GM18951 (cell line): ENCODE data around the gene CNTNAP2.
"Not testable (repeated sequence)": the region's sequence is repeated elsewhere in the genome, so short reads cannot be mapped to it uniquely, and the experiment has no call there.

ENCODE experiments used
- POLR2A ChIP-seq: IDR thresholded peaks from 4 replicates; pipeline ENCODE4 v1.6.1; 2011; ENCODE audit warnings: mild to moderate bottlenecking; ENCODE audit not compliant: insufficient read length, insufficient read depth; ENCODE audit errors: extremely low read depth
- in situ Hi-C: fragments of 300-500 bp; cut with MboI; formaldehyde crosslinking; loops from one replicate; pipeline ENCODE4 v1.12.0; 2022; ENCODE audit warnings: low sequenced_read_pairs, mixed read lengths, inconsistent platforms; ENCODE audit not compliant: unreplicated experiment

CNTNAP2 gene

DNA sequence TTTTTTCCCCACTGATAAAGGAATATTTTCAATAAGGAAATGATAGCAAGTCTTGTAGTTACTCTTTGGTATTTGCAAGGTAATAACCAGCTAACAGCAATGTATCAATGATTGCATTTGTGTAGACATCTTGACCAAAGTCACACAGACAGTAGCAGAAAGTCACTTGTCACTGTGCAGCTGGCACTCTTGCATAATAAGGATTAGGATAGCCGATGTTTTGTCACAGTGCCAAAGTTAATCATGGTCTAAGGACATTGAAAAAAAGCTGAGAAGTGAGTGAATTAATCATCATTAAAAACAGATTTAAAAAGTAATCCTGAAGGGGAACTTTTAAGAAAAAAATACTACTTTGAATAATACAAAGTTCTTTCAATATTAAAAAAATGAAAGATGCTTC, 1639.7 kb downstream of the CNTNAP2 start:
- no peak for TF ChIP-seq POLR2A
- in situ Hi-C loops: no loop called here

DNA sequence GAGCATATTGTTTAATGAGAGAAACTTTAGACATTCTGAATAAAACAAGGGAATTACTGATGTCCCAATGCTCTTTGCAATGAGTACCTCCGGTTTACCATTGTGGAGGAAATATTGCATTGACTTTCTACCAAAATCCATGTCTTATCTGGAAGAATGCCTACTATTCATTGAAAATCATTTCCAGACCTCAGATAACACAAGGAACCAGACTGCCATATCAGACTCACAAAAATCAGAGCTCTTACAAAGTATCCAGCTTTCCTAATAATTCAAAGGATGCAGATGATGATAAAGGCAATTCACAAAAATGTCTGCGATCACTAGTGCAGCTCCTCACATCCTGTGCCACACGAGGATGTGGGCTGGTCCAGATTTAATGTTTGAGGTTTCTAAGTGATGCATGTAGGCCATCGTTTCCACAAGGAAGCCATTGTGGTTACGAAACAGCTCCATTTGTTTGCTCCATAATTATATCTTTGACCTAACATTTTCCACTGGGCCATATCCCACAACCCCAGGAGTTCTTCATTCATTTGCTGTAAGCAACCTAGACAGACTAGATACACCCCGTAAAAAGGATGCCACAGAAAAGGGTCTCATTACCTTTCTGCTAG, 1642.8 kb downstream of the CNTNAP2 start:
- in situ Hi-C loops: no loop called here
- TF ChIP-seq POLR2A: no peak

DNA sequence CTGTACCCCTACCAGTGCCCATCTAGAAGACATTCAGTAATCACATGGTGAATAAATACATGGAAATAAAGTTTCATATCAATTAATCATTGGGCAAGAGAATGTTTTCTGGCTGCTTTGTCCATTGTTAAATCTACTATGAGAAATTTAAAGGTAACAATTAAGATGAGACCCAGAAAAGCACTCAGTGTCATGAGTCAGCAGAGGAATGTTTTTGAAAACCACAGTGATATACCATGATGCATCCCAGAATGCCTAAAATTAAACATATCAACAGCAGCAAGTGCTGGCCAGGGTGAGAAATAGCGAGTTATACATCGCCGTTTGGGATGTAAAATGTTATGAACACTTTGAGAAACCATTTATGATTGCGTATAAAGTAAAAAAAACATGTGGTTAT, 1648.7 kb downstream of the CNTNAP2 start:
- TF ChIP-seq POLR2A: no peak
- in situ Hi-C loops: no loop called here

DNA sequence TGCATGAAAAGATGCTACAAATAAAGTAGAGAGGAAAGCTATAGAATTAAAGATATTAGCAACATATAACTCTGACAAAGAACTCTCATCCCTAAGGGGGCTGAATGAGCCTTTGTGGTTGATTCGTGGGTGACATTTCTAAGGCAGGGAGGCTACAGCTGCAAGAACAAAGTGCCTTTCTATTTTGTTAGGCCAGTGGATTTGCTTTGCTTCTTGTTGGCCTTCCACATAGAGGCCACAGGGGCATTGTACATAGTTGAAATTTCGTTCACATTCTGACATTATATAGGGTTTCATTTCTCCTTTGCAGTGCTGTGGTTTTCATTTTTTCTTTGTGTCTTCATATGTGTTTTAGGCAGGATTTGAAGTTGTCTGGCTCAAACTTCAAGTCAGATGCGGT, 1654.7 kb downstream of the CNTNAP2 start:
- in situ Hi-C loops: no loop called here
- TF ChIP-seq POLR2A: no peak

DNA sequence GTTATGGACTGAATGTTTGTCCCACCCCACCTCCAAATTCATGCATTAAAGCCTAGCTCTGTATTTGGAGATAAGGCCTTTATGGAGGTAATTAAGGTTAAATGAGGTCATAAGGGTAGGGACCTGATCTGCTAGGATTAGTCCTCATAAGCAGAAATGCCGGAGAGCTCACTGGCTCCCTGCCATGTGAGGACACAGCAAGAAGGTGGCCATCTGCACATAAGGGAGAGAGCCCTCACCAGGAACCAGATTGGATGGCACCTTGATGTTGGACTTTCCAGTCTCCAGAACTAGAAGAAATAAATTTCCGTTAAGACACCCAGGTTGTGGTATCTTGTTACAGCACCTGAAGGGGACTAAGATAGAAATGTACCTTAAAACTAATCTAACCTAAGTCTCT, 1657.9 kb downstream of the CNTNAP2 start:
- in situ Hi-C loops: no loop called here
- no peak for TF ChIP-seq POLR2A

DNA sequence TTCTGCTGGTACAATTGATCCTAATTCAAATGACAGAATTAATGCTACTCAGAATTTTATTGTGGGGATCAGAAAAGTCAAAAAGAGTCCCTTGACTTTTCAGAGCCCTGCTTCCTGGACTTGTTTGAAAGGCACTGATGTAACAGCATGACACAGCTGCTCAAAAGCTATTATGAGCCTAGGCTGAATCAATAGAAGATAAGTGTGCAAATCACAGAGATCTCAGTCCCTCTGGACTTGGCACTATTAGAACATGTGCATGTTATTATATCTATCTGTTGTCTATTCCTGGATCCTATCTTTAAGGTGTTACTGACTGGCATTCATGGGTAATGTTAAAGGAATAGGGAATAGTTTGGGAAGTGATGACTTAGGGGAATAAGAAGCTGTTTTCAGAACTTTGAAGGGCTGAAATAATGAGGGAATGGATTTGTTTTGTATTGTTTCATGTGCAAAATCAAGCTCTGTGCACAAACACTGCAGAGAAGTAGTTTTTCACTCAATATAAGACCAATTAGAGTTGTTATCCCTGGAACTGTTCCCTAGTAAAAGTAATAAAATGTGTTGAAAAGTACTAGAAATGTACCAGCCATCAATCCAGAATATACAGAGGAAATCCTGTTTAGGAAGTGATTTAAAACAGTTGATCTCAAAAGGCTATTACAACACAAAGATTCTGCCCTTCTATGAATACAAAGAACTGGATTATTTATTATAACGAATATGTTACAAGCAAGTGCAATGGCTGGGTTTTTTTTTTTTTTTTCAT, 1659.1 kb downstream of the CNTNAP2 start:
- in situ Hi-C loops: no loop called here
- no peak for TF ChIP-seq POLR2A

DNA sequence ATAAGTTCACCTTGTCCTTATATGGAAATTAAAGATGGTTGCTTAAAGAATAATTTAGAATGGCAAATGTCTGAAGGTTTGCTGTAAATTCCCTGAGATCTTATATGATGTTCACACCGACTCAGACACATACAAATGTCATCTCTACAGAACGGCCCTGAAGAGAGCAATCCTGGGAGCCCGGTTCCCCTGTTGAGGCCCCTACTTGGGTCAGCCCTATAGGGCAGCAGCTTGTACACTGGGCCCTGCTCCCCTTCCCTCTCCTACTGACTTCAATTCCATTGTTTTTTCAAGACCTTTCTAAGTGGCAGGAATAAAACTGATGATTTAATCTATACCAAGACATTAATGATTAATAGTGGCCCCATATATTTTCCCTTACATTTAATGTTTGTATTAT, 1660.7 kb downstream of the CNTNAP2 start:
- no peak for TF ChIP-seq POLR2A
- in situ Hi-C loops: no loop called here

DNA sequence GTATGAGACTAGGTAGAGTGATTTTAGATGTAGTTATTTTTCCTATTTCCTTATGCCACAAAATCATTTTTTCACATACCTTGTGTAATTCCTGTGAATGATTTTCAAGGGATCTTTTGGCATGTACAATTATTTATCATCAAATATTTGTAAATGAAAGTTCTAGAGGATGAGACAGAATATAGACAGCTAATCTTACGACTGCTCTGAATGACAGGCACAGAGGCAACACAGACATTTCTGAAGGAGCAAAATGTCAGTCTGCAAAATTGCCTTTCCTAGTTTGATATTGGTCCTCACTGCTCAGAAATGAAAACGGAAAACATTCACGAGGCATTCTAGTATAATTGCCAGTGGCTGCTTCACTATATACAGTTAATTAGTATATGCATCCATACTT, 1663.3 kb downstream of the CNTNAP2 start:
- TF ChIP-seq POLR2A: no peak
- in situ Hi-C loops: no loop called here

DNA sequence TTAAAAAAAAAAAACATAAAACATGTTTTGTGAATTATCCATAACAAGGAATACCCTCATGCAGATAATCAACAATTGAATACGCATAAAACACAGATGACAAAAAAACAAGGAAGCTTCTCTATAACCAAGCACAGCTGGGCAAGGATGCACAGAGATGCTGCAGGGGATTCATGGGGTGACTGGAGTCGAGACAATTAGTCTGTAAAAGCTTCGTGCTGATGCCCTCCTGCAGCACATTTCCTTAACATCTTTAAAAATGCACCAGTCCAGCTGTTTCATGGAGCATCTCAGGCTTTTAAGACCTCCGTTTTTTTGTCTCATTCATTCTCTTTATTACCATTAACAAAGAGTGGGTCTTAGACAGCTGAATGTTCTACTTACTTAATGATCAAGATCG, 1680.0 kb downstream of the CNTNAP2 start:
- in situ Hi-C loops: no loop called here
- no peak for TF ChIP-seq POLR2A

DNA sequence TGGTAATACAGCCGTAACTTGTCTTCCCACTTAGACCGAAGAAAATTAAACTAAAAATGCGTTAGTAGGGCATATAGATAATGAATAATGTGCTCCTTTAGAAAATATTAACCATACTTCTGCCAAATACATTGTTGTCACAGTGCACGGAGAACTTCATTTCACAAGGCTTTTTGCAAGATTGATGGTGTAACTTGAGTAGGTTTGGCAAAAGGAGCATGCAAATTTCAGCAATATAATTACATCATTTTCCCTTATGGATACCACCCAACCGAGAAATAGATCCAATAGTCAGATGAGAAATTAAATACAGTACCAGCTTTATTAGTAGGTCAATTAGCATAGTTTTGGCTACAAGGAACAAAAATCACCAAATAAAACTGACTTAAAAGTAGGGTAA, 1681.4 kb downstream of the CNTNAP2 start:
- in situ Hi-C loops: no loop called here
- no peak for TF ChIP-seq POLR2A

DNA sequence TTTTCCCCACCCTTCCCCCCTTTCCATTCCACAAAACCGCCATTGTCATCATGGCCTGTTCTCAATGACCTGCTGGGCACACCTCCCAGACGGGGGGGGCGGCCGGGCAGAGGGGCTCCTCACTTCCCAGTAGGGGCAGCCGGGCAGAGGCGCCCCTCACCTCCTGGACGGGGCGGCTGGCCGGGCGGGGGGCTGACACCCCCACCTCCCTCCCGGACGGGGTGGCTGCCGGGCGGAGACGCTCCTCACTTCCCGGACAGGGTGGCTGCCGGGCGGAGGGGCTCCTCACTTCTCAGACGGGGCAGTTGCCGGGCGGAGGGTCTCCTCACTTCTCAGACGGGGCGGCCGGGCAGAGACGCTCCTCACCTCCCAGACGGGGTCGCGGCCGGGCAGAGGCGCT, 1685.2 kb downstream of the CNTNAP2 start:
- in situ Hi-C loops: not testable (repeated sequence)

DNA sequence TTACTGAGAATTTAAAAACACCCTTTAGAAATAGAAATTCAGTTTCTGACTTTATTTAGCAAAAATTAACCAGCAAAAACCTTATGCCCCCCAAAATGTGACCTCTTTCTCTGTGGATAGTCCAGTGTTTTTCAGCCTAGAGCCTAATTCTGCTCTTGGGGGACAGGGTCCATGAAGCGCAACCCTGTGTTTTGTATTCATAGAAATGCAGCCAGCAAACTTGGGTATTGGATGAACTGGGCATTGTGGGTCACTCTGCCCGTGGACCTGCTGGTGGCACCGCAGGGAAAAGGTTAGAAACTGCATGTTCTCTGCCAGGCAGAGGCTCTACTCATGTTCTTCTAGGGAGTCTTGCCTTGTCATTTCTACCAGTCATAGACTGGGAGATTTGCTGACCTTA, 1686.5 kb downstream of the CNTNAP2 start:
- in situ Hi-C loops: no loop called here
- no peak for TF ChIP-seq POLR2A

DNA sequence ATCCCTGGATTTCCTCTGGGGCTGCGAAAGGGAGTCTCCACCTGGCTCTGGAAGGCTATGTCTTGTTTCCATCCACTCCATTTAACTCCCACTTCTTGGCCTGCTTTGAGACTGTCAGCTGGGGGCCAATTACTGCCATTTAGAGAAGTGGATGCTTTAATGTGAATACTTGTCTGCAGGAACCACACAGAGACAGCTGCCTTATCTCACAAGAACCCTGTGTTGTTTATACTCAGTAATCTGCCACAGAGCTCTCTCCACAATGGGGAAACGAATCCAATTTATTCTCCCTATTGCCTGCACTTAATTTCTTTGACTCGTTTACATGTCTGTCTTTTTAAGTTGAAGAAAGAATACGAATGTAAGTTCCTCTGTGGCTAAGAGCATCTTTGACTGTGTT, 1687.0 kb downstream of the CNTNAP2 start:
- in situ Hi-C loops: no loop called here
- no peak for TF ChIP-seq POLR2A

DNA sequence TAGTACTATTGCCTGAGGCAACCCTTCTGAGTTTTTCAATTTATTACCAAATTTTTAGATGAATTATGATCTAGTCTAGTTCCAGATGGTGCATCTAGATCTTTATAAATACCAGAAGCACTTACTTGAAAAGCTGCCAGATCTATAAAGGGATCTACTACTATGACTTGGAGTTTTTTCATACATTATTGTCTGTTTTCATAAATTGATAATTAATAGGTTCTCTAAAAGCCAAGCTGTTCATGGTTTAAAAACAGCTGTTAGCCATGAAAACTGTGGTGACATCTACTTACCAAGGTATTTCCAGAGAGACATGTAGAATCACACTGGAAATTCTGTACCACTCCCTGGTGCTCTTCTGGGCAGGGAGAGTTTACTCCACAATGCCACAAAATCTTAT, 1687.4 kb downstream of the CNTNAP2 start:
- in situ Hi-C loops: no loop called here
- no peak for TF ChIP-seq POLR2A
